ENCODE results near the gene CGB5. TPM values are rescaled to one million over a fixed set of nuclear protein-coding genes. Genes with fewer than 3 reads are reported as not detected.

The CGB5 gene
- total RNA-seq, 4 donors from 2014 or later, result not detected

GRCh38 chr19:49092686-49093085, 49.0 kb downstream of the CGB5 start:
- Histone ChIP-seq H3K27me3 (no peaks in the 10 kb centered on the region), H3K9me3 (no peaks in the 10 kb centered on the region), H3K4me1 (peaks cover 0 to 48% (median under 1%) of the 10 kb centered on the region in 3 donors), H3K27ac (no peak overlapping the region), H3K36me3 (peaks cover 0 to 99% of the 10 kb centered on the region in 2 donors), H3K4me3 (no peak overlapping the region)
- ATAC-seq, result no peak
- TF ChIP-seq POLR2AphosphoS5 (IDR thresholded peaks at IDR 0.05) (no peak), POLR2A (IDR thresholded peaks at IDR 0.05) (no peak), EP300 (IDR thresholded peaks at IDR 0.05) (no peak), CTCF (IDR thresholded peaks at IDR 0.05) (no peak)
- WGBS, 2 donors (ENCODE audit: low coverage in 1 of 2), result 82 to 84% methylated on average over 4 to 6 of the region's 6 CpGs

Small RNA genes lying within 50 kb of the gene (small RNA-seq; reads per million reads assigned to genes)
- gene MIR6798 (0 reads per million in 4 donors), gene RN7SL708P (0 reads per million in 4 donors)

Other genes with a start within 250 kb of the CGB5 start
- gene BCAT2, start 232.8 kb upstream of the CGB5 start, total RNA-seq, result 10 to 100 TPM; 46.6 to 77.8 (median 57.8) TPM
- gene HSD17B14, start 207.4 kb upstream of the CGB5 start, total RNA-seq, result 10 to 100 TPM in 2 of 4 donors, 1 to 10 TPM in 2; 5.3 to 12.5 (median 8.2) TPM
- 10 to 100 TPM; 11.4 to 29.2 (median 18.1) TPM for gene PLEKHA4, start 175.2 kb upstream of the CGB5 start, total RNA-seq
- 10 to 100 TPM; 53.9 to 70.0 (median 60.9) TPM for gene PPP1R15A, start 171.4 kb upstream of the CGB5 start, total RNA-seq
- 1 to 10 TPM in 1 of 4 donors, not detected in 3; 2.0 TPM for gene TULP2, start 145.1 kb upstream of the CGB5 start, total RNA-seq
- 100 to 1,000 TPM; 188 to 326 (median 279) TPM for gene NUCB1, start 143.5 kb upstream of the CGB5 start, total RNA-seq
- under 1 TPM in 1 of 4 donors, not detected in 3; 0.81 TPM for gene DHDH, start 110.1 kb upstream of the CGB5 start, total RNA-seq
- 10 to 100 TPM; 31.5 to 40.8 (median 34.8) TPM for gene BAX, start 89.0 kb upstream of the CGB5 start, total RNA-seq
- gene FTL, start 78.5 kb upstream of the CGB5 start, total RNA-seq, result 1,000 to 10,000 TPM; 2,478 to 4,094 (median 2,824) TPM
- gene GYS1, start 50.5 kb upstream of the CGB5 start, total RNA-seq, result 10 to 100 TPM; 22.1 to 44.4 (median 38.5) TPM
- gene RUVBL2, start 50.0 kb upstream of the CGB5 start, total RNA-seq, result 10 to 100 TPM; 69.4 to 96.5 (median 84.2) TPM
- gene LHB, start 26.8 kb upstream of the CGB5 start, total RNA-seq, result not detected
- not detected for gene CGB3, start 19.5 kb upstream of the CGB5 start, total RNA-seq
- gene CGB2, start 12.0 kb upstream of the CGB5 start, total RNA-seq, result not detected
- gene CGB1, start 7.0 kb upstream of the CGB5 start, total RNA-seq, result not detected
- not detected for gene CGB8, start 5.3 kb downstream of the CGB5 start, total RNA-seq
- gene CGB7, start 13.9 kb downstream of the CGB5 start, total RNA-seq, result not detected
- gene NTF4, start 21.0 kb downstream of the CGB5 start, total RNA-seq, result under 1 TPM in 1 of 4 donors, not detected in 3; 0.37 TPM
- not detected for gene KCNA7, start 28.9 kb downstream of the CGB5 start, total RNA-seq
- gene SNRNP70, start 41.6 kb downstream of the CGB5 start, total RNA-seq, result 100 to 1,000 TPM in 3 of 4 donors, 10 to 100 TPM in 1; 77.4 to 323 (median 192) TPM
- gene LIN7B, start 70.5 kb downstream of the CGB5 start, total RNA-seq, result 10 to 100 TPM in 3 of 4 donors, 1 to 10 TPM in 1; 6.5 to 19.8 (median 13.2) TPM
- 1 to 10 TPM in 1 of 4 donors, not detected in 3; 1.8 TPM for gene C19orf73, start 75.3 kb downstream of the CGB5 start, total RNA-seq
- 1 to 10 TPM; 3.6 to 7.6 (median 5.0) TPM for gene PPFIA3, start 75.7 kb downstream of the CGB5 start, total RNA-seq
- gene HRC, start 111.5 kb downstream of the CGB5 start, total RNA-seq, result 1 to 10 TPM; 1.1 to 3.9 (median 1.8) TPM
- gene TRPM4, start 113.9 kb downstream of the CGB5 start, total RNA-seq, result 10 to 100 TPM; 16.3 to 38.5 (median 17.3) TPM

Measured in gastroesophageal sphincter (tissue), 4 donors.